ENCODE measurements around the gene HNRNPR. TPM values are rescaled to one million over a fixed set of nuclear protein-coding genes. Genes with fewer than 3 reads are reported as not detected.

Gene HNRNPR
- total and polyA plus RNA-seq, 2 of the 8 experiments (the other 6 are each of a cell fraction or from before 2014, with no cell fraction given) = 110 to 214 TPM

GRCh38 chr1:23381233-23381885, 37.3 kb upstream of the HNRNPR start (continued):
- TF ChIP-seq ATF2 (IDR thresholded peaks at IDR 0.05; ENCODE audit: low read length) = no peak
